Thoracic aorta (tissue), 2 donors: ENCODE results near the gene OAS1. TPM values are rescaled to one million over a fixed set of nuclear protein-coding genes. Genes with fewer than 3 reads are reported as not detected.
"Not testable (repeated sequence)": the region's sequence is repeated elsewhere in the genome, so short reads cannot be mapped to it uniquely, and the experiment has no call there.

ENCODE experiments used
- ATAC-seq: fragments of 150-250 bp; one replicate; pipeline ENCODE4 v1.8.0; 2017; ENCODE audit warnings: low read depth; ENCODE audit not compliant: insufficient number of reproducible peaks, low FRiP score
- DNase-seq: peaks from one replicate; pipeline ENCODE4 v3.0.0-alpha.2; 2020; ENCODE audit warnings: low spot score
- H3K27ac ChIP-seq, 2 donors: fragments of 200-600 bp; sonication (generic); 1 replicate in 1 of 2; 2 replicates in 1 of 2; pipeline ENCODE4 v1.5.1; 2016; ENCODE audit warnings: mild to moderate bottlenecking in 2 of 2, moderate library complexity in 2 of 2
- H3K27me3 ChIP-seq: fragments of 200-600 bp; sonication (generic); replicated peaks from 2 replicates; pipeline ENCODE4 v1.6.0; 2016; ENCODE audit warnings: mild to moderate bottlenecking; ENCODE audit not compliant: insufficient read depth
- H3K36me3 ChIP-seq: fragments of 200-600 bp; sonication (generic); one replicate; pipeline ENCODE4 v1.5.1; 2016
- H3K4me1 ChIP-seq, 2 donors: fragments of 200-600 bp; sonication (generic); 1 replicate in 1 of 2; 2 replicates in 1 of 2; pipeline versions ENCODE4 v1.5.1 to v1.6.0; 2016; ENCODE audit warnings: low read depth in 2 of 2, mild to moderate bottlenecking in 1 of 2; ENCODE audit not compliant: control insufficient read depth in 1 of 2
- H3K4me3 ChIP-seq: fragments of 200-600 bp; sonication (generic); 2 replicates; pipeline ENCODE4 v1.5.1; 2016; ENCODE audit warnings: mild to moderate bottlenecking
- H3K9me3 ChIP-seq: fragments of 200-600 bp; sonication (generic); 2 replicates; pipeline ENCODE4 v1.5.1; 2016
- total RNA-seq, 2 donors: library from RNA; depleted of rRNA; stranded (reverse); fragments of >200 nt; gene quantifications; one replicate each; pipeline versions ENCODE4 v1.1.0 to v1.2.3, GENCODE V29; 2016
- TF ChIP-seq, protein P1 (sequence below): fragments of 200-600 bp; sonication (generic); IDR thresholded peaks from one replicate; pipeline ENCODE4 v1.5.1; 2019; ENCODE audit warnings: antibody characterized with exemption

Gene OAS1
- total RNA-seq, 2 donors from 2014 or later: 9.4 to 15.3 TPM

GRCh38 chr12:112907415-112908157 is 824 bp downstream of the OAS1 start:
- Histone ChIP-seq H3K4me3 (peak overlapping the region; percentile 66), H3K36me3 (no peaks in the 10 kb centered on the region), H3K27ac (no peak overlapping the region), H3K9me3 (peaks cover 3% of the 10 kb centered on the region), H3K27me3 (no peaks in the 10 kb centered on the region), H3K4me1 (peaks cover 39 to 55% of the 10 kb centered on the region in 2 donors)
- TF ChIP-seq, protein P1, sequence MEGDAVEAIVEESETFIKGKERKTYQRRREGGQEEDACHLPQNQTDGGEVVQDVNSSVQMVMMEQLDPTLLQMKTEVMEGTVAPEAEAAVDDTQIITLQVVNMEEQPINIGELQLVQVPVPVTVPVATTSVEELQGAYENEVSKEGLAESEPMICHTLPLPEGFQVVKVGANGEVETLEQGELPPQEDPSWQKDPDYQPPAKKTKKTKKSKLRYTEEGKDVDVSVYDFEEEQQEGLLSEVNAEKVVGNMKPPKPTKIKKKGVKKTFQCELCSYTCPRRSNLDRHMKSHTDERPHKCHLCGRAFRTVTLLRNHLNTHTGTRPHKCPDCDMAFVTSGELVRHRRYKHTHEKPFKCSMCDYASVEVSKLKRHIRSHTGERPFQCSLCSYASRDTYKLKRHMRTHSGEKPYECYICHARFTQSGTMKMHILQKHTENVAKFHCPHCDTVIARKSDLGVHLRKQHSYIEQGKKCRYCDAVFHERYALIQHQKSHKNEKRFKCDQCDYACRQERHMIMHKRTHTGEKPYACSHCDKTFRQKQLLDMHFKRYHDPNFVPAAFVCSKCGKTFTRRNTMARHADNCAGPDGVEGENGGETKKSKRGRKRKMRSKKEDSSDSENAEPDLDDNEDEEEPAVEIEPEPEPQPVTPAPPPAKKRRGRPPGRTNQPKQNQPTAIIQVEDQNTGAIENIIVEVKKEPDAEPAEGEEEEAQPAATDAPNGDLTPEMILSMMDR: no peak
- ATAC-seq (no peak), DNase-seq (no peak)

- H3K4me1 ChIP-seq: peaks cover 30 to 45% of the 10 kb centered on the region in 2 donors
- no peaks in the 10 kb centered on the region for H3K27me3 ChIP-seq
- ATAC-seq (no peak), DNase-seq (no peak)
- H3K36me3 ChIP-seq: no peaks in the 10 kb centered on the region
- peak overlapping the region; percentile 66 for H3K4me3 ChIP-seq
- TF ChIP-seq, protein P1: no peak
- H3K27ac ChIP-seq: no peak overlapping the region
- peaks cover 9% of the 10 kb centered on the region for H3K9me3 ChIP-seq
Observed at GRCh38 chr12:112908548-112908947, 1.8 kb downstream of the OAS1 start.

- no peaks in the 10 kb centered on the region for H3K27me3 ChIP-seq
- no peaks in the 10 kb centered on the region for H3K36me3 ChIP-seq
- H3K9me3 ChIP-seq: peaks cover 17% of the 10 kb centered on the region
- peaks cover 22 to 34% of the 10 kb centered on the region in 2 donors for H3K4me1 ChIP-seq
- H3K4me3 ChIP-seq: no peak overlapping the region
- H3K27ac ChIP-seq: no peak overlapping the region
- TF ChIP-seq, protein P1: no peak
- no peak for DNase-seq
- no peak for ATAC-seq
Observed at GRCh38 chr12:112909693-112910092, 2.9 kb downstream of the OAS1 start.

DNA sequence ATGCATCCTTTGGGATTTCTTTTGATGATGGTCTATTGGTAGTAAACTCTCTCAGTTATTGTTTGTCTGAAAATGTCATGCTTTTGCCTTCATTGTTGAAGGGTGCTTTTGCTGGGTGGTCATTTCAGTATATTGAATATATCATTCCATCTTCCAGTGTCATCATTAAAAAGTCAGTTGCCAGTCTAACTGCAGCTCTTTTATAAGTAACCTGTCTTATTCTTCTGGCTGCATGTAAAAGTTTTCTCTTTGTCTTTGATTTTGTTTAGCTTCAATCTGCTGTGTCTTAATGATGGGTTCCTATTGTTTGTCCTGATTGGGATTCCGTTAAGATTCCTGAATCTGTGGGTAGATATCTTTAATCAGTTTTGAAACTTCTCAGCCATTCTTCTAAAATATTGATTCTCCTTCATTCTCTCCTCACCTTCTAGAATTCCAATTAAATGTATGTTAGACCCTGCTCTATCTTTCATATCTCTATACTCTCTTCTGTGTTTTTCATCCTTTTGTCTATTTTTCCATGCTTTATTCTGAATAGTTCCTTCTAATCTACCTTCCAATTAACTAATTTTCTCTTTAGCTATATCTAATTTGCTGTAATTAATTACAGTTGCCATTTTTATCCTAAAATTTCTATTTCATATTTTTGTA is 6.4 kb downstream of the OAS1 start:
- DNase-seq (no peak), ATAC-seq (no peak)
- Histone ChIP-seq H3K9me3 (peaks cover 17% of the 10 kb centered on the region), H3K4me3 (no peak overlapping the region), H3K36me3 (peaks cover 4% of the 10 kb centered on the region), H3K27me3 (no peaks in the 10 kb centered on the region), H3K4me1 (peaks cover 0 to 3% of the 10 kb centered on the region in 2 donors), H3K27ac (no peak overlapping the region)
- TF ChIP-seq, protein P1: no peak

GRCh38 chr12:112913888-112914287 is 7.1 kb downstream of the OAS1 start:
- H3K36me3 ChIP-seq: not testable (repeated sequence)

More at GRCh38 chr12:112913888-112914287, 7.1 kb downstream of the OAS1 start:
- DNase-seq, ATAC-seq, H3K4me3 ChIP-seq, H3K27me3 ChIP-seq, H3K27ac ChIP-seq, H3K4me1 ChIP-seq: not testable (repeated sequence)
- H3K9me3 ChIP-seq: peaks cover 17% of the 10 kb centered on the region
